ENCODE data around the gene KCNQ1.

DNA sequence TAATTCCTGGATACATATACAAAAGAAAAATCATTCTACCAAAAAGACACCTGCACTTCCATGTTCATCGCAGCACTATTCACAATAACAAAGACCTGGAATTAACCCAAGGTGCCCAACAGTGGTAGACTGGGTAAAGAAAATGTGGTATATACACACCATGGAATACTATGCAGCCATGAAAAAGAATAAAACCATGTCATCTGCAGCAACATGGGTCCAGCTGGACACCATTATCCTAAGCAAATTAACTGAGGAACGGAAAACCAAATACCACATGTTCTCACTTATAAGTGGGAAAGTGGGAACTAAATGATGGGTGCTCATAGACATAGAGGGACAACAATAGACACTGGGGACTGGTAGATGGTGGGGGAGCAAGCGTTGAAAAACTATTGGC is 5.0 kb upstream of the KCNQ1 start:
- TF ChIP-seq POLR2AphosphoS5 (IDR thresholded peaks at IDR 0.05): no peak
- TF ChIP-seq, protein P1, sequence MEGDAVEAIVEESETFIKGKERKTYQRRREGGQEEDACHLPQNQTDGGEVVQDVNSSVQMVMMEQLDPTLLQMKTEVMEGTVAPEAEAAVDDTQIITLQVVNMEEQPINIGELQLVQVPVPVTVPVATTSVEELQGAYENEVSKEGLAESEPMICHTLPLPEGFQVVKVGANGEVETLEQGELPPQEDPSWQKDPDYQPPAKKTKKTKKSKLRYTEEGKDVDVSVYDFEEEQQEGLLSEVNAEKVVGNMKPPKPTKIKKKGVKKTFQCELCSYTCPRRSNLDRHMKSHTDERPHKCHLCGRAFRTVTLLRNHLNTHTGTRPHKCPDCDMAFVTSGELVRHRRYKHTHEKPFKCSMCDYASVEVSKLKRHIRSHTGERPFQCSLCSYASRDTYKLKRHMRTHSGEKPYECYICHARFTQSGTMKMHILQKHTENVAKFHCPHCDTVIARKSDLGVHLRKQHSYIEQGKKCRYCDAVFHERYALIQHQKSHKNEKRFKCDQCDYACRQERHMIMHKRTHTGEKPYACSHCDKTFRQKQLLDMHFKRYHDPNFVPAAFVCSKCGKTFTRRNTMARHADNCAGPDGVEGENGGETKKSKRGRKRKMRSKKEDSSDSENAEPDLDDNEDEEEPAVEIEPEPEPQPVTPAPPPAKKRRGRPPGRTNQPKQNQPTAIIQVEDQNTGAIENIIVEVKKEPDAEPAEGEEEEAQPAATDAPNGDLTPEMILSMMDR (IDR thresholded peaks at IDR 0.05): no peak
- no peak for TF ChIP-seq EP300 (IDR thresholded peaks at IDR 0.05)

Data from sigmoid colon (tissue), 4 donors.